ENCODE data around the gene NOVA2. TPM values are rescaled to one million over a fixed set of nuclear protein-coding genes. Genes with fewer than 3 reads are reported as not detected.

NOVA2 gene
- total and polyA plus RNA-seq, 9 of the 15 experiments (the other 6 are each of a cell fraction or from before 2014, with no cell fraction given), result not detected

DNA sequence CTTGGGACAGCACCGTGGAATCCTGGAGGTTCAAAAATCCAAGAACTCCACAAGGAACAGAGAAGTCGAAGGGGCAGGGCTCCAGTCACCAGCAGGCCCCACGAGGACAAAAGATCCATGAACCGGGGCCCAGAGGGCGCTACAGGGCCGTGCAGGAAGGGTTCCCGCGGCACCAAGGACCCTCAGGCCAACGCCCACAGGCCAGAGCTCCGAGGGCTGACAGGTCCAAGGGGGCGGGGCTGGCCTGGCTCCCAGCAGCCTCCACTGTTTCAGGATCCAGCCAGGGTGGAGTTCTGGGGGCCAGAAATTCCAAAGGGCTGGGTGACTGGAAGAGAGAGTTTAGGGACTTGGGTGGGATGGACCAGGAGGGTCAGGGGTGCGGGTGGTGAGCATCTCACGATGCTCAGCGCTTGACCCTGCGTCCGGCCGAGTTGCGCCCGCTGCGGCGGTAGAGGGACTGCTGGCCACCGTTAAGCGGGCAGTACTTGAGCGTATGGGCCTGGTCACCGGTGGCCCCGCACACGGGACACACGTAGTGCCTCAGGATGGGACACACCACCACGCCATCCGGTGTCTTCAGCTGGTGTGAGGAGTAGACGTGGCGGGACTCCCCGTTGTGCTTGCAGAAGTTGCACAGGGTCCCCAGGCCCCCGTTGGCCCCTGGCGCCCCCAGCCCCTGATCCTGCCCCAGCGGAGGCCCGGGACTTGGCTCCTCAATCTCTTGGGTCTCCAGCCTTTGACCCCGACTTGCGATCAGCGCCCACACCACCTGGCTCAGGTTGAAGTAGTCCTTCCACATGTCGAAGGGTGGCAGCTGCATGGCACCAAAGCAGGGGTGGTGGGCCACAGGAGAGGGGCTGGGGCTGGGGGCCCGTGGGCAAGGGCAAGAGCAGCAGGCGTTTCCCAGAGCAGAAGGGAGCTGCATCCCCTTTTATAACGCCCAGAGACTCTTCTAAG is 59.5 kb downstream of the NOVA2 start, which contains the start of gene NANOS2 (continued):
- TF ChIP-seq ZNF197 (CRISPR knock-in tag; IDR thresholded peaks at IDR 0.05; ENCODE audit: low read depth) (no peak), NFRKB (IDR thresholded peaks at IDR 0.05; ENCODE audit: low read depth) (no peak), RB1 (IDR thresholded peaks at IDR 0.05; ENCODE audit: low read depth) (peak; percentile 32; the same call in 1 of the 2 replicates), REST (IDR thresholded peaks at IDR 0.05; ENCODE audit: borderline replicate concordance) (peak; percentile 53; the same call in 1 of the 2 replicates), REST (CRISPR knock-in tag; IDR thresholded peaks at IDR 0.05; ENCODE audit: low read depth) (no peak), TGIF2 (CRISPR knock-in tag; IDR thresholded peaks at IDR 0.05) (no peak), NR2F6 (CRISPR knock-in tag; IDR thresholded peaks at IDR 0.05) (no peak), ETS2 (tag; IDR thresholded peaks at IDR 0.05; ENCODE audit: borderline replicate concordance, poor library complexity, severe bottlenecking) (no peak), MAZ (CRISPR knock-in tag; conservative IDR thresholded peaks at IDR 0.05 in 1 of 2, IDR thresholded peaks at IDR 0.05 in 1 of 2) (peak in 1 of 2 experiments; percentile 48; a peak in 2 of 4 replicates), SMC3 (conservative IDR thresholded peaks at IDR 0.05; ENCODE audit: insufficient read depth, low read depth, low read length) (0 out of 2 replicates have a peak, but pooled peaks have one; percentile 23), DMBX1 (CRISPR knock-in tag; IDR thresholded peaks at IDR 0.05; ENCODE audit: borderline replicate concordance) (no peak), ZNF780A (CRISPR knock-in tag; IDR thresholded peaks at IDR 0.05) (no peak)
- TF ChIP-seq, protein P1, sequence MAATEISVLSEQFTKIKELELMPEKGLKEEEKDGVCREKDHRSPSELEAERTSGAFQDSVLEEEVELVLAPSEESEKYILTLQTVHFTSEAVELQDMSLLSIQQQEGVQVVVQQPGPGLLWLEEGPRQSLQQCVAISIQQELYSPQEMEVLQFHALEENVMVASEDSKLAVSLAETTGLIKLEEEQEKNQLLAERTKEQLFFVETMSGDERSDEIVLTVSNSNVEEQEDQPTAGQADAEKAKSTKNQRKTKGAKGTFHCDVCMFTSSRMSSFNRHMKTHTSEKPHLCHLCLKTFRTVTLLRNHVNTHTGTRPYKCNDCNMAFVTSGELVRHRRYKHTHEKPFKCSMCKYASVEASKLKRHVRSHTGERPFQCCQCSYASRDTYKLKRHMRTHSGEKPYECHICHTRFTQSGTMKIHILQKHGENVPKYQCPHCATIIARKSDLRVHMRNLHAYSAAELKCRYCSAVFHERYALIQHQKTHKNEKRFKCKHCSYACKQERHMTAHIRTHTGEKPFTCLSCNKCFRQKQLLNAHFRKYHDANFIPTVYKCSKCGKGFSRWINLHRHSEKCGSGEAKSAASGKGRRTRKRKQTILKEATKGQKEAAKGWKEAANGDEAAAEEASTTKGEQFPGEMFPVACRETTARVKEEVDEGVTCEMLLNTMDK (IDR thresholded peaks at IDR 0.05; ENCODE audit: borderline replicate concordance, insufficient read depth, low read depth, low read length, poor library complexity, severe bottlenecking), result peak; percentile 19
- TF ChIP-seq, protein P2, sequence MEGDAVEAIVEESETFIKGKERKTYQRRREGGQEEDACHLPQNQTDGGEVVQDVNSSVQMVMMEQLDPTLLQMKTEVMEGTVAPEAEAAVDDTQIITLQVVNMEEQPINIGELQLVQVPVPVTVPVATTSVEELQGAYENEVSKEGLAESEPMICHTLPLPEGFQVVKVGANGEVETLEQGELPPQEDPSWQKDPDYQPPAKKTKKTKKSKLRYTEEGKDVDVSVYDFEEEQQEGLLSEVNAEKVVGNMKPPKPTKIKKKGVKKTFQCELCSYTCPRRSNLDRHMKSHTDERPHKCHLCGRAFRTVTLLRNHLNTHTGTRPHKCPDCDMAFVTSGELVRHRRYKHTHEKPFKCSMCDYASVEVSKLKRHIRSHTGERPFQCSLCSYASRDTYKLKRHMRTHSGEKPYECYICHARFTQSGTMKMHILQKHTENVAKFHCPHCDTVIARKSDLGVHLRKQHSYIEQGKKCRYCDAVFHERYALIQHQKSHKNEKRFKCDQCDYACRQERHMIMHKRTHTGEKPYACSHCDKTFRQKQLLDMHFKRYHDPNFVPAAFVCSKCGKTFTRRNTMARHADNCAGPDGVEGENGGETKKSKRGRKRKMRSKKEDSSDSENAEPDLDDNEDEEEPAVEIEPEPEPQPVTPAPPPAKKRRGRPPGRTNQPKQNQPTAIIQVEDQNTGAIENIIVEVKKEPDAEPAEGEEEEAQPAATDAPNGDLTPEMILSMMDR (IDR thresholded peaks at IDR 0.05 in 2 of 3, conservative IDR thresholded peaks at IDR 0.05 in 1 of 3; ENCODE audit: insufficient read depth in 2 of 3, low read depth in 1 of 3, low read length in 3 of 3), result peak; percentile 61 to 85 (median 64)
